NCI-H1694 (cell line): ENCODE results near the gene KLRC4.
"Not testable (repeated sequence)": the region's sequence is repeated elsewhere in the genome, so short reads cannot be mapped to it uniquely, and the experiment has no call there.

Experiments used
- DNase-seq: peaks from one replicate; lab custom pipeline; 2025; lab: John Stamatoyannopoulos, UW

KLRC4 gene

DNA sequence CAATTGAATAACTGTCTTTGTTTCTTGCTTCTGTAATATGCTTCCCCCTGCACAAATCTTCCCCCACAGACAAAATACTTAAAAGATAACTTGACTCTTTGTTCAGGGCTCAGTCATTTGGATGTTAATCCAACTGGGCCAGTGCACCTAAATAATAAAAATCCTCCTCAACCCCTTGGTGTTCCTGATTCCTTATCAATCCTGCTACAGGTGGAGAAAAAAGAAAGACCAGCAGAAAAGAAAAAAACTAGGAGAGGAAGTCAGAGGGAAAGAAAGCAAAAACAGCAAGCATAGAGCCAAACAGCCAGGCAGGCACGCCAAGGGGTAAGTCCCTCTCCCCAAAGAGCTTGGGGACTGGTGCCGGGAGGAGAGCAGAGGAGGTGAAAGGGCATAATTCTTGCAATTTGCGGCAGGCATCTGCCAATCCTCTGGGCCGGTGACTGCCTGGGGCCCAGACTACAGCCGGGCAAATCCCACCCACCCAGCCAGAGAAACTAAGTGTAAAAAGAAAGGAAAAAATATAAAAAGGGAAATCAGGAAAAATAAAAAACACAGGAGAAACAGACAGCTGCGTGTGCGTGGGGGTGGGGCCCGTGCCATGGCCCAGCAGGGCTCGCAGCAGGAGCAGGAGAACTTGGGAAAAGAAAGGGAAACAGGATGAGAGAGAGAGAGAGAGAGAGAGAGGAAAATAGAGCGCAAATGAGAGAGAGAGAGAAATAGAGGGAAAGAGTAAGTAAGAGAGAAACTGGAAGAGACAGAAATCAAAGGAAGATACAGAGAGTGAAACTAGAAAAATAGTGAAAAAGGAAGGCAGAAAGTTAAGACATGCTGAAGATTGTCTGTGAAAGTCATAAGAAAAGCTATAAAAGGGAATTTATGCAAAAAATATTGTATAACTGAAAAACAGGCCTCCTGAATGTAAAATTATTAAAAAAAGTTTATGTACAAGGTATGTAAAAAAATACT, 41.1 kb downstream of the KLRC4 start:
- no peak for DNase-seq

DNA sequence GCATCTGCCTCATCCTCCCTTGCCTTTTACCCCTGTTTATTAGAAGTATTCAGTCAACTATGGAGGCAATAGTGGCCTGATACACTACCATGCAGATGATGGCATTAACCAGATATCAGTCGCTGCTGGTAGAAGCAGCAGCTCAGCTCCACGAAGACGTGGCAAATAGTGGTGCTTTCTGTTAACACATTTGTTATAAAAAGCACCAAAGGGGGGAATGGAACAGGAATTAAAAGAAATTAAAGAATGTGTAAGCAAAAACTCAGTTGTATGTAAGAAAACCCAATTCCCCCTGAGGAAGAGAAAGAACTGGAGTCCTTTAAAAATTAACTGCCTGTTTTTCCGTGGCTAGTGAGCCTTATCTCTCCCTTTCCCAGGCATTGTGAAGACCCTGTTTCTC, 41.8 kb downstream of the KLRC4 start:
- not testable (repeated sequence) for DNase-seq

DNA sequence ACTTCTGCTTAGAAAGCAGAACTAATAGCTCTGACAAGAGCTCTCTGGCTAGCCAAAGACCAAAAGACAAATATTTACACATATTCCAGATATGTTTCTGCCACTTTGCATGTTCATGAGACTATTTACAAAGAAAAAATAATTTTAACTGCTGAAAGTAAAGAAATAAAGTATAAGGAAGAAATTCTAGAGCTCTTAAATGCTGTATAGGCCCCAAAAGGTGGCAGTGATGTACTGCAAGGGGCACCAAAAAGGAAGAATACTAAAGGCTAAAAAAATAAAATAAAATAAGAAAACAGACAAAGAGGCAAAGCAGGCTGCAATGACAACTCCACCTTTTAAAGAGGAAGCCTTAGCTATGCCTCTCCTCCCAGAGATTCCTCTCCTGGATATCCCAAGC, 42.7 kb downstream of the KLRC4 start:
- no peak for DNase-seq

DNA sequence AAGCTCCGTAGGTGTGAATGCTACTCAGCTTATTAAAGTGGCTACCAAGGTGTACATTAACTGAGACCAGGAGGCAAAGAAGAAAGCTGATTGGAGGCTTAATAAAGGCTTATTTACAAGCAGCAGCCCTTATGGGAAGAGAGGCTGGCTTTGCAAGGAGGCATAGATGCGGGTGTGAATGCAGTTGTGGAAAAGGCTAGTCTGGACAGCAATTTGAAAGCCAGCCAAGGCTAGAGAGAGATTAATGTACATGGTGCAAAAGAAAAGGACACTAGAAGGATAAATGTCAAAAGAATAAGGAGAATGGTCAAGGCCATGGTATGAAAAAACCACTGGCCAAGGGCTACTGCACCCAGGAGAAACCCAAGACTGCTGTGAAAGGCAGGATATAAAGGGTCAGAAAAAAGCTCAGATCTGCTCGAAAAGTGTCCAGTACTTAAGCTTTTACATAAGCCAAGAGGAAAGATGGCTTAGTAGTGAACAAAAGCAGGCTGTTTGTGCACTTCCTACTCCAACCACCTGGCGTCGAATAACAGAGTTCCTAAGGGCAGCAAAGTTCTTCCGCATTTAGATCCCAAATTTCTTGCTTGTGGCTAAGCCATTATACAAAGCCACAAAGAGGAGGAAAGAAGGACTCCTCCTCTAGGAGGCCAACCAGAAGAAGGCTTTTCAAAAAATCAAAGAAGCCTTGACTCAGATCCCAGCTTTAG, 43.7 kb downstream of the KLRC4 start:
- no peak for DNase-seq

DNA sequence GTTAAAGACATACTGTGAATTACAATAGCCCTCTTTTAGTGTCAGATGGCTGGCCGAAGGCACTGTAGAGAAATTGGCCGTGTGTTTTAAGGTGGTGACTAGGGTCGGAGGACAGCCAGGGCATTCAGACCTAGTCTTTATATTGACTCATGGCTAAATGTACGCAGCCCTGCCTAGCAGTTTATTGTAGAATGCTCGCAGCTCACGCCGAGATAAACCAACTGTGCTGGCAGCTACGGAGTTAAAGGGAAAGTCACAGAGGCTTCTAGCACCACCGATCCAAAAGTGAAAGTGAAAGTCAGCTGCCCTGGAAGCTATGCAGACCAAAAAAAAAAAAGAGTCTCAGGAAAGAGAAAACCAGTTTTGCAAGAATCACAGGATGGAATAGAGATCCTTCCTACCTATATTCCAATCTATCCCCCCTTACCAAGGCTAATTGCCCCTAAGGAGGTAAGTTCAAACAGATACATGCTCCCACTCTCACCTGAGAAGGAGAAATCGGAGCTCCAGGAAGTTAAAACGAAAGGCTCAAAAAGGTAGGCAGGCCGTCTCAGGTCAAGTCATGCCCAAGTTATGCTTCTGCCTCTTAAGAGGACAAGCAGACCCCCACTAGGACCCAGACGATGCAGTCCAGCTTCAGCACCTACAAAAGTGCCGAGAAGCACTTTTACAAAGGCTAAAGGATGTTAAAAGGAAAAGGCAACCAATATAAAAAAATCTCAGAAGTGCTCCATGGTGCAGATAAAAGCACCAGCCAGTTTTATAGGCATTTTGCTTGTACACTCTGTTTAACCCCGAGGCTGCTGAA, 44.5 kb downstream of the KLRC4 start:
- peak; percentile 60 for DNase-seq

DNA sequence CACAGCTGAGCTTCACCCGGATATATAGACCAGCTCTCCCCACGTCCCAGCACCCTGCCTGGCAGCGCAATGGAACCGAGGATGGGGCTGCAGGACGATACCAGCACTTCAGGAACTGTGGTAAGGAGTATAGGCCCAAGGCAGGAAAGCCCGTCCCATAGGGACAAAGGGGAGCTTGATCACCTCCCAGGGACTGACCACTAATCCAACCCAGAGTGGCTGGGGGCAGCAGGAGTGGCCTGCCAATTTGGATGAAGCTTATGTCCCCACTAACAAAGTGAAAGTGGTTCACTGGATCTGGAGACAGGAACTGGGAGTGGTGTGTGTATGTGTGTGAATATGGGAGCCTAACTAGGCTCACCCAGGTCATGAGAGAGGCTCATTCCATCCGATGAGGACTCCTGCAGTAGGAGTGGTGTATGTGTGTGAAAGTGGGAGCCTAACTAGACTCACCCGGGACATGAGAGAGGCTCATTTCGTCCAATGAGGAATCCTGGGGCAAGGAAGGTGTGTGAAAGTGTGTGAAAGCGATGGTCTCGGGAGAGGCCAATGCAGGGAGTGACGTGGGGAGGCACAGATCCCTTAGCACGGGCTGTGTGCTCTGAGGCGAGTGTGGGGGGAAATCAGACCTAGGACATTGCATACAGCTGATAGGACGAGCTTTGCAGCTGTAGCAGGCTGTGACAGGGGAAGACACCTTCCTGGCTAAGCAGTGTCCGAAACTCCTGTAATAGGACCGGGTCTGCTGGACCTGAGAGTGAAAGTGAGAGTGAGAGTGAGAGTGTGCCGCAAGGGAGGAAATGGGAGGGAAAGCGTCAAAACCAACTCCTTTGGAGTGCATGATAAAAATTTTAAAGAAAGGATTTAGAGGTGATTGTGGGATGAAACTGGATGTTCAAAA, 45.4 kb downstream of the KLRC4 start:
- DNase-seq = no peak

DNA sequence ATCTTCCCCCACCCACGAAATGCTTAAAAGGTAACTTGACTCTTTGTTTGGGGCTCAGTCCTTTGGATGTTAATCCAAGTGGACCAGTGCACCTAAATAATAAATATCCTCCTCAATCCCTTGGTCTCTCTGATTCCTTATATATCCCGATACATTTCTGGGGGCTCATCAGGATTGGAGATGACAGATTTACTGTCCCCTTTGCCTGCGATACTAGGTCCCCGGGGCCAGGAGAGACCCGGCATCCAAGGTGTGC, 46.0 kb downstream of the KLRC4 start:
- no peak for DNase-seq

DNA sequence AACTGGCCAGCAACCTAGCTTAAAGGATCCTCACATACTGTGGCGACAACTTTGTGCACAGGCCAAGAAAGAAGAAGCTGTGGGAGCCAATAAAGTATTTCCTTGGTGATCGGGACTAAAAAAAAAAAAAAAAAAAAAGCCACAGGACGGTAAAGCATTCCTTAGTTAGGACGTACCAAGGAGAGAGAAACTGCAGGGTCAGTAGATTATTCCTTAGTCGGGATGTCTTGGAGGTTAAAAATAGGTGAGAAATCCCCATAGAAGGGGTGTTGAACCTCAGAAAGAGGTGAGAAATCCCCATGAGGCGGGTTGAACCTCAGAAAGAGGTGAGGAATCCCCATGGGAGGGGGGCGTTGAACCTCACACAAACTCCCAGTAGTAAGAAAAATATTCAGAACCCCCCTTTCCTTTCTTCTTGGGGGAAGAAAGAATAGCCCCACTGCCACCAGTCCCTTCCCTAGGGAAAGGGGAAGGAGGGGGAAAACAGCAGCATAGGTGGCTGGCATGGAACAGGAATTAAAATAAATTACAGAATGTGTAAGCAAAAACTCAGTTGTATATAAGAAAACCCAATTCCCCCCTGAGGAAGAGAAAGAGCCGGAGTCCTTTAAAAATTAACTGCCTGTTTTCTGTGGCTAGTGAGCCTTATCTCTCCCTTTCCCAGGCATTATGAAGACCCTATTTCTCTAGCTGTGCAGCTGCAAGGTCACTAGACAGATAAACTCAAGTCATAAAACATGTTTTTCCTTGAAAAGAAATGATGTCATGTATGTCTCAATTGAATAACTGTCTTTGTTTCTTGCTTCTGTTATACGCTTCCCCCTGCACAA, 46.5 kb downstream of the KLRC4 start:
- DNase-seq = no peak

DNA sequence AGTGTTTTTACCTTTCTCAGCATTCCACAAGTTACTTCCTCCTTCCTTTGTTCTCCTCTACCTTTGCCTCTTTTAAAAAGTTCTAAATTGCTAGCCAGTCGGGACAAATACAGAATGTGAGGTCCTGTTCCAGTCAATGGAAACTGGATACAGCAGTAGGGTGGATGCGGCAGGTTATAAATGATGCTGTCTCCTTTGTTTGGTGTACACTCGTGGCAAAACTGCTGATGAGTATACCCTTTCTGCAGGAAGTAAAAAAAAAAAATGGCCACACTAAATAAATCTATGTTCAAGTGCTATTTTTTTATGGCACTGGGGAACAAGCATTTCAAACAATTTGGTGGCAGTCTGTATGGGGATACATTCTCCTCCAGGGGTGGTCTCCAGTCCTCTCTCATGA, 47.2 kb downstream of the KLRC4 start:
- no peak for DNase-seq

DNA sequence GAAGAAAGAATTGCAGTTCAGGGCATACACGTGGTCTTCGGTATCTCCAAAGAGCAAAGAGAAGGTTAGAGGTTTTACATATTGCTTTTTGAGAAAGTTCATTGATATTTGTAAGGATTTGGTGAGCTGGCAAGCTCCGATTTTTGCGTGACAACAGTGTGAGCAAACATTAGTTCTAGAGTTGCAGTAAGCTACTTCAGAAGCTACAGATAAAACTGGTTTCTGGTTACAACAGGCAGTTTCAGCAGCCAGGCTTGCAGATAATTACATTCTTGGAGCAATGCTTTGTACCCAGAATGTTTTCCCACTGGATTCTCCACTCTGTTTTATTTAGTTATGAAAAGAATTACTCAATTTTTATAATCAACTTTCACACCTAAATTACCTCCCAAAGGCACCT, 47.9 kb downstream of the KLRC4 start:
- no peak for DNase-seq

DNA sequence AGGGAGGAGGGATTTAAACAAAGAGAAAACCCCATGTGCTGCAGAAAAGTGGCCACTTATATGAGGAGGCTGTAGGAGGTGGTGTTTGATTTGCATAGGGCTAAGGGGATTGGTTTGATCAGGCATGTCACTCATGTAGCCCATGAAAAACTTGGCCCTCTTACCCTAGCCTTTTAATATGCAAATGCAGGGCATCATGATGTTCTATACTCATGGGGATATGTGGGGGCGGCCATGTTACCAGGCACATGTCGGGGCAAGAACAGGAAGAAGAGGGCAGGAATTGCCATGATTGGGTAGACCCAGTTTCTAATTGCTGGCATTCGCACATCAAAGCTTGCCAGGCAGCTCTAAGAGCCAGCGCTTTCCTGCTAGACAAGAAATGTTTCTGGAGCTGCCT, 48.5 kb downstream of the KLRC4 start:
- DNase-seq = no peak

DNA sequence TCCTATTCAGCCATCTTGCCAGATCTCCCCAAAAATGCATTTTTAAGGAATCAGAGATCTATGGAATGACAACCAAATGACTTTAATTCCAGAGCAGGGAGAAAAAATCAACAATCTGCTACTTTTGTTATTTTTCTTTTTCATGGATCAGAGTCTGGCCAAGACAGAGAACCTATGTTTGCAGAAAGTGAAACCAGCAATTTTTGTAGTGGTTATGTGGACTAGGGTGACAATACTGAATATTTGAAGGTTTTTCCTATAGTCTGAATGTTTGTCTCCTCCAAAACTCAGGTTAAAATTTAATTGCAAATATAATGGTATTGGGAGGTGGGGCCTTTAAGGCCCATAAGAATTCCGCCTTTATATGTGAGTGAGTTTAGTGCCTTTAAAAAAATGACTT, 50.6 kb downstream of the KLRC4 start:
- no peak for DNase-seq

DNA sequence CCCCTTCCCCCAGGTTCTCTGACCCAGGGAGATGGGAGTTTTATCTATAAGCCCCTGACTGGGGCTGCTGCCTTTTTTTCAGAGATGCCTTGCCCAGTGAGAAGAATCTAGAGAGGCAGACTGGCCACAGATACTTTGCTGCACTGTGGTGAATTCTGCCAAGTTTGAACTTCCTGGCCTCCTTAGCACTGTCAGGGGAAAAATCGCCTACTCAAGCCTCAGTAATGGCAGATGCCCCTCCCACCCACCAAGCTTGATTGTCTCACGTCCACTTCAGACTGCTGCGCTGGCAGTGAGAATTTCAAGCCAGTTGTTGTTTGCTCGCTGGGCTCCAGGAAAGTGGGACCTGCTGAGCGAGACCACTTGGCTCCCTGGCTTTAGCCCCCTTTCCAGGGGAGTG, 51.4 kb downstream of the KLRC4 start:
- no peak for DNase-seq
